Endodermal cell (in vitro differentiated cells): Measurements from ENCODE around the gene TSPAN9. TPM values are rescaled to one million over a fixed set of nuclear protein-coding genes. Genes with fewer than 3 reads are reported as not detected.
A peak's percentile ranks its signal among the peaks of the same experiment; 100 is the strongest.

Experiments
- DNase-seq: peaks from one replicate; pipeline ENCODE4 v3.0.0-alpha.2; 2017
- H3K27ac ChIP-seq: 2 replicates; pipeline ENCODE4 v1.5.1; 2013; ENCODE audit warnings: mild to moderate bottlenecking, low read depth, low read length, moderate library complexity
- H3K27me3 ChIP-seq: 2 replicates; pipeline ENCODE4 v1.6.1; 2013; ENCODE audit warnings: mild to moderate bottlenecking, low read length, moderate library complexity; ENCODE audit not compliant: insufficient read depth, control insufficient read depth, poor library complexity, severe bottlenecking
- H3K36me3 ChIP-seq: 2 replicates; pipeline ENCODE4 v1.7.0; 2013; ENCODE audit warnings: mild to moderate bottlenecking, low read length, moderate library complexity; ENCODE audit not compliant: control insufficient read depth, insufficient read depth
- H3K4me1 ChIP-seq: one replicate; pipeline ENCODE4 v1.7.0; 2013; ENCODE audit warnings: low read length; ENCODE audit not compliant: control insufficient read depth, insufficient read depth
- H3K4me3 ChIP-seq: 2 replicates; pipeline ENCODE4 v1.5.1; 2013; ENCODE audit warnings: mild to moderate bottlenecking, low read length, moderate library complexity
- H3K9ac ChIP-seq: 2 replicates; pipeline ENCODE4 v1.6.1; 2013; ENCODE audit warnings: mild to moderate bottlenecking, low read length, moderate library complexity; ENCODE audit not compliant: poor library complexity, severe bottlenecking; ENCODE audit errors: extremely low read depth
- H3K9me3 ChIP-seq: 2 replicates; pipeline ENCODE4 v1.6.1; 2013; ENCODE audit warnings: mild to moderate bottlenecking, low read length, moderate library complexity; ENCODE audit not compliant: control insufficient read depth
- H3K27ac Mint-ChIP-seq: 2 replicates; pipeline ENCODE4 v1.8.0; 2020; ENCODE audit warnings: mixed read lengths
- H3K27me3 Mint-ChIP-seq: 2 replicates; pipeline ENCODE4 v1.8.0; 2021; ENCODE audit warnings: mild to moderate bottlenecking, mixed read lengths; ENCODE audit not compliant: insufficient read depth
- H3K36me3 Mint-ChIP-seq: 2 replicates; pipeline ENCODE4 v1.8.0; 2020; ENCODE audit warnings: low read depth, mixed read lengths
- H3K4me1 Mint-ChIP-seq: 2 replicates; pipeline ENCODE4 v1.8.0; 2020; ENCODE audit warnings: mixed read lengths
- H3K4me3 Mint-ChIP-seq: 2 replicates; pipeline ENCODE4 v1.8.0; 2020; ENCODE audit warnings: mild to moderate bottlenecking, moderate library complexity, mixed read lengths
- H3K9me3 Mint-ChIP-seq: 2 replicates; pipeline ENCODE4 v1.8.0; 2020; ENCODE audit warnings: mild to moderate bottlenecking, mixed read lengths
- CTCF ChIP-seq: fragments of 200-600 bp; sonication (generic); conservative IDR thresholded peaks from 2 replicates; pipeline ENCODE4 v1.5.0; 2021; ENCODE audit warnings: antibody characterized with exemption, mild to moderate bottlenecking
- WGBS, 2 experiments: methylation state at CpG; one replicate each; pipeline versions ENCODE4 v1.1.5 to v1.1.7; 2013; ENCODE audit warnings: missing lambda C conversion rate in 2 of 2, mixed read lengths in 1 of 2; ENCODE audit not compliant: insufficient coverage in 1 of 2, insufficient read length in 1 of 2; 5-methylcytosine and 5-hydroxymethylcytosine counted together
- total RNA-seq, 2 donors: library from RNA; stranded (reverse); fragmentation: NEBNext Ultra II Directional in 1 of 2; extraction: Animal tissue kit (Norgen Biotek cat#: 25700) in 1 of 2; gene quantifications; 2 replicates in 1 of 2; 3 replicates in 1 of 2; pipeline ENCODE4 v1.2.1, GENCODE V29; 2021

TSPAN9 gene
- total RNA-seq, 2 donors from 2014 or later, result 31.9 to 80.8 TPM

GRCh38 chr12:3195337-3195736 lies 118.2 kb downstream of the TSPAN9 start:
- no peaks in the 10 kb centered on the region for H3K9me3 Mint-ChIP-seq
- 79% methylated on average over 3 of the region's 3 CpGs for WGBS, 2 experiments
- peaks cover 7% of the 10 kb centered on the region for H3K27me3 Mint-ChIP-seq
- TF ChIP-seq CTCF, result no peak
- Histone ChIP-seq H3K27ac (no peak overlapping the region), H3K9me3 (no peaks in the 10 kb centered on the region), H3K36me3 (no peaks in the 10 kb centered on the region), H3K9ac (no peak overlapping the region), H3K4me3 (no peak overlapping the region), H3K4me1 (peaks cover 2% of the 10 kb centered on the region), H3K27me3 (peaks cover 9% of the 10 kb centered on the region)
- H3K27ac Mint-ChIP-seq, result no peak overlapping the region
- H3K4me1 Mint-ChIP-seq, result peaks cover 38% of the 10 kb centered on the region
- DNase-seq, result no peak
- peaks cover 3% of the 10 kb centered on the region for H3K36me3 Mint-ChIP-seq
- no peak overlapping the region for H3K4me3 Mint-ChIP-seq

- peaks cover 2% of the 10 kb centered on the region for H3K4me1 ChIP-seq
- no peaks in the 10 kb centered on the region for H3K36me3 ChIP-seq
- WGBS, 2 experiments, result 89 to 93% methylated on average over 4 to 14 of the region's 14 CpGs
- H3K4me1 Mint-ChIP-seq, result peaks cover 38% of the 10 kb centered on the region
- H3K4me3 Mint-ChIP-seq, result no peak overlapping the region
- no peak overlapping the region for H3K9ac ChIP-seq
- no peaks in the 10 kb centered on the region for H3K9me3 Mint-ChIP-seq
- DNase-seq, result peak; percentile 48
- TF ChIP-seq CTCF, result no peak
- no peak overlapping the region for H3K27ac Mint-ChIP-seq
- peaks cover 14% of the 10 kb centered on the region for H3K27me3 ChIP-seq
- H3K9me3 ChIP-seq, result no peaks in the 10 kb centered on the region
- peaks cover 7% of the 10 kb centered on the region for H3K27me3 Mint-ChIP-seq
- peaks cover 3% of the 10 kb centered on the region for H3K36me3 Mint-ChIP-seq
- no peak overlapping the region for H3K27ac ChIP-seq
- H3K4me3 ChIP-seq, result no peak overlapping the region
Observed at GRCh38 chr12:3195859-3196483, 118.8 kb downstream of the TSPAN9 start.

GRCh38 chr12:3196488-3196887 lies 119.3 kb downstream of the TSPAN9 start:
- Mint-ChIP-seq H3K27me3 (peaks cover 13% of the 10 kb centered on the region), H3K36me3 (peaks cover 3% of the 10 kb centered on the region), H3K27ac (no peak overlapping the region), H3K9me3 (no peaks in the 10 kb centered on the region), H3K4me1 (peaks cover 43% of the 10 kb centered on the region), H3K4me3 (no peak overlapping the region)
- H3K27ac ChIP-seq, result no peak overlapping the region
- H3K4me3 ChIP-seq, result no peak overlapping the region
- no peaks in the 10 kb centered on the region for H3K36me3 ChIP-seq
- H3K4me1 ChIP-seq, result peaks cover 2% of the 10 kb centered on the region
- no peak for TF ChIP-seq CTCF
- WGBS, 2 experiments, result 73 to 80% methylated on average over 1 of the region's 1 CpG
- peaks cover 20% of the 10 kb centered on the region for H3K27me3 ChIP-seq
- H3K9me3 ChIP-seq, result no peaks in the 10 kb centered on the region
- no peak for DNase-seq
- H3K9ac ChIP-seq, result no peak overlapping the region
